Activated T-helper 2 cell treated with anti-CD3 and anti-CD28 coated beads, Interferon-gamma antibody, Interleukin-2, Interleukin-4, amounts not matched to agents 10 μg/mL and 5 μg/mL and 100 μg/mL, durations not matched to agents 14 hours and 24 hours and 36 hours (primary cell): Measurements from ENCODE around the gene PTGES3. TPM values are rescaled to one million over a fixed set of nuclear protein-coding genes. Genes with fewer than 3 reads are reported as not detected.

Experiments
- DNase-seq: peaks from one replicate; pipeline ENCODE4 v3.0.0; 2021; ENCODE audit warnings: low spot score
- H3K27ac Mint-ChIP-seq: one replicate; pipeline ENCODE4 v1.8.0; 2021; ENCODE audit warnings: mixed read lengths
- H3K27me3 Mint-ChIP-seq: one replicate; pipeline ENCODE4 v1.8.0; 2021; ENCODE audit warnings: low read depth, mixed read lengths
- H3K36me3 Mint-ChIP-seq: one replicate; pipeline ENCODE4 v1.8.0; 2021; ENCODE audit warnings: low read depth, mixed read lengths
- H3K4me1 Mint-ChIP-seq: one replicate; pipeline ENCODE4 v1.8.0; 2021; ENCODE audit warnings: low read depth, mixed read lengths
- H3K4me3 Mint-ChIP-seq: one replicate; pipeline ENCODE4 v1.8.0; 2021; ENCODE audit warnings: low read depth, mild to moderate bottlenecking, moderate library complexity, mixed read lengths
- H3K9me3 Mint-ChIP-seq: one replicate; pipeline ENCODE4 v1.8.0; 2021; ENCODE audit warnings: mixed read lengths
- intact Hi-C: fragments of 100-400 bp; cut with micrococcal nuclease; formaldehyde crosslinking; loops from one replicate; pipeline ENCODE4 v1.15.1; 2023
- total RNA-seq: library from RNA; stranded (reverse); gene quantifications from 2 replicates; pipeline ENCODE4 v1.2.3, GENCODE V29; 2022

Gene PTGES3
- total RNA-seq, 1 donor from 2014 or later = 293 TPM

- Mint-ChIP-seq H3K4me3 (peak overlapping the region; percentile 97), H3K27ac (peak overlapping the region; percentile 93), H3K36me3 (peaks cover 45% of the 10 kb centered on the region), H3K9me3 (no peaks in the 10 kb centered on the region), H3K27me3 (no peaks in the 10 kb centered on the region), H3K4me1 (peaks cover 47% of the 10 kb centered on the region)
- peak; percentile 87 for DNase-seq
- intact Hi-C loops = loop anchor here (1.0 to 10.0 kb wide), 7 partner anchors 9 to 900 kb away; partner anchors contain the start of genes ESYT1, NAB2, NACA and PTGES3
These were observed 51.2 kb downstream of the PTGES3 start for GRCh38 chr12:56636675-56637540.

- H3K4me1 Mint-ChIP-seq = peaks cover 54% of the 10 kb centered on the region
- no peaks in the 10 kb centered on the region for H3K27me3 Mint-ChIP-seq
- peaks cover 39% of the 10 kb centered on the region for H3K36me3 Mint-ChIP-seq
- no peaks in the 10 kb centered on the region for H3K9me3 Mint-ChIP-seq
- H3K4me3 Mint-ChIP-seq = peak overlapping the region; percentile 97
- peak; percentile 71 for DNase-seq
- peak overlapping the region; percentile 93 for H3K27ac Mint-ChIP-seq
- intact Hi-C loops = loop anchor here (1.0 to 10.0 kb wide), 7 partner anchors 10 to 899 kb away; partner anchors contain the start of genes ESYT1, NAB2, NACA and PTGES3
These were observed 52.0 kb downstream of the PTGES3 start for GRCh38 chr12:56635806-56636674.

- Mint-ChIP-seq H3K27ac (peak overlapping the region; percentile 93), H3K36me3 (peaks cover 33% of the 10 kb centered on the region), H3K9me3 (no peaks in the 10 kb centered on the region), H3K4me1 (peaks cover 62% of the 10 kb centered on the region), H3K4me3 (peak overlapping the region; percentile 97), H3K27me3 (no peaks in the 10 kb centered on the region)
- peak; percentile 65 for DNase-seq
- intact Hi-C loops = loop anchor here (5.0 to 10.0 kb wide), 5 partner anchors 452 to 898 kb away; partner anchors contain the start of genes ESYT1, NAB2, PYM1 and RPL41
These were observed 53.0 kb downstream of the PTGES3 start for GRCh38 chr12:56634837-56635791.

- H3K27ac Mint-ChIP-seq = peak overlapping the region; percentile 83
- intact Hi-C loops = loop anchor here (5.0 to 10.0 kb wide), 2 partner anchors 517 to 710 kb away; partner anchors contain the start of genes PYM1, RPL41 and ZC3H10
- DNase-seq = no peak
- H3K4me1 Mint-ChIP-seq = peaks cover 59% of the 10 kb centered on the region
- no peaks in the 10 kb centered on the region for H3K9me3 Mint-ChIP-seq
- peak overlapping the region; percentile 97 for H3K4me3 Mint-ChIP-seq
- H3K27me3 Mint-ChIP-seq = no peaks in the 10 kb centered on the region
- H3K36me3 Mint-ChIP-seq = peaks cover 28% of the 10 kb centered on the region
These were observed 53.7 kb downstream of the PTGES3 start for GRCh38 chr12:56634242-56634836.

GRCh38 chr12:56633468-56634241, 54.4 kb downstream of the PTGES3 start:
- intact Hi-C loops = loop anchor here (5.0 to 10.0 kb wide), 2 partner anchors 516 to 709 kb away; partner anchors contain the start of genes PYM1, RPL41 and ZC3H10
- Mint-ChIP-seq H3K27me3 (no peaks in the 10 kb centered on the region), H3K4me1 (peaks cover 59% of the 10 kb centered on the region), H3K9me3 (no peaks in the 10 kb centered on the region), H3K4me3 (peak overlapping the region; percentile 97), H3K36me3 (peaks cover 27% of the 10 kb centered on the region), H3K27ac (peak overlapping the region; percentile 83)
- no peak for DNase-seq

- DNase-seq = no peak
- Mint-ChIP-seq H3K27me3 (no peaks in the 10 kb centered on the region), H3K9me3 (no peaks in the 10 kb centered on the region), H3K4me3 (peak overlapping the region; percentile 68), H3K36me3 (peaks cover 25% of the 10 kb centered on the region), H3K27ac (peak overlapping the region; percentile 54), H3K4me1 (peaks cover 66% of the 10 kb centered on the region)
- intact Hi-C loops = loop anchor here (5.0 to 10.0 kb wide), 2 partner anchors 516 to 708 kb away; partner anchors contain the start of genes PYM1, RPL41 and ZC3H10
These were observed 55.2 kb downstream of the PTGES3 start for GRCh38 chr12:56632701-56633467.

- peak overlapping the region; percentile 68 for H3K4me3 Mint-ChIP-seq
- no peaks in the 10 kb centered on the region for H3K9me3 Mint-ChIP-seq
- intact Hi-C loops = loop anchor here (5.0 to 10.0 kb wide), 2 partner anchors 515 to 707 kb away; partner anchors contain the start of genes PYM1, RPL41 and ZC3H10
- H3K27ac Mint-ChIP-seq = peak overlapping the region; percentile 79
- H3K36me3 Mint-ChIP-seq = peaks cover 19% of the 10 kb centered on the region
- no peaks in the 10 kb centered on the region for H3K27me3 Mint-ChIP-seq
- H3K4me1 Mint-ChIP-seq = peaks cover 62% of the 10 kb centered on the region
- peak; percentile 62 for DNase-seq
These were observed 56.0 kb downstream of the PTGES3 start for GRCh38 chr12:56631790-56632700.

- Mint-ChIP-seq H3K4me3 (peak within 1 kb of the TSS; percentile 99), H3K27me3 (no peaks in the 10 kb centered on the region), H3K27ac (peak within 1 kb of the TSS; percentile 94), H3K9me3 (no peaks in the 10 kb centered on the region), H3K4me1 (peaks cover 61% of the 10 kb centered on the region), H3K36me3 (peaks cover 30% of the 10 kb centered on the region)
- intact Hi-C loops = loop anchor here (5.0 to 10.0 kb wide), 2 partner anchors 513 to 705 kb away; partner anchors contain the start of genes PYM1, RPL41 and ZC3H10
- DNase-seq = peak; percentile 81
These were observed 57.9 kb downstream of the PTGES3 start, which contains the start of gene BAZ2A for GRCh38 chr12:56630180-56630632. Gene BAZ2A (minus strand): TSS chr12:56630326. CDS start chr12:56617530, 12,796 bp downstream.

- peak overlapping the region; percentile 94 for H3K27ac Mint-ChIP-seq
- no peaks in the 10 kb centered on the region for H3K27me3 Mint-ChIP-seq
- DNase-seq = no peak
- peaks cover 61% of the 10 kb centered on the region for H3K4me1 Mint-ChIP-seq
- peak overlapping the region; percentile 99 for H3K4me3 Mint-ChIP-seq
- intact Hi-C loops = loop anchor here (5.0 to 10.0 kb wide), 2 partner anchors 512 to 705 kb away; partner anchors contain the start of genes PYM1, RPL41 and ZC3H10
- H3K9me3 Mint-ChIP-seq = no peaks in the 10 kb centered on the region
- H3K36me3 Mint-ChIP-seq = peaks cover 32% of the 10 kb centered on the region
These were observed 58.5 kb downstream of the PTGES3 start for GRCh38 chr12:56629459-56630179.
